ENCODE measurements around the gene SEMA3C.

DNA sequence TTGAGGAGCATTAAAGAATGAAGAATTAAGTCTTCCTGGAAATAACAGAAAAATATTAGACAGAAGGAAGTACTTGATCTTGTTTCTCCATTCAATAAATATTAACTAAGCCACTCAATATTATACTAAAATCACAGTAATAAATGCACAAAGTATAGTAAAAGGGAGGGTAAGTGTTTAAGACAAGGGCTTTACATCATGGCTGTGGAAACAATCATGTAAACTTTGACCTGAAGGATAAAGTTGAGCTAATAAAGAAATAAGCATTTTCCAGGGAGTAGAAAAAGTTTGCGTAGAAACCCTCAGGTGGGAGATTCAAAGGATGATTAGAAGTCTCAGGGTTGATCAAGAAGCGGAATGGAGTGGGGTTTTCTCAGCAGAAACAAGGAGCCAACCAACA, 78.2 kb downstream of the SEMA3C start:
- TF ChIP-seq SP2 (tag by site-specific recombination; IDR thresholded peaks at IDR 0.05), result no peak
- no peak for TF ChIP-seq ZNF280D (tag by site-specific recombination; IDR thresholded peaks at IDR 0.05)
- TF ChIP-seq, protein P1, sequence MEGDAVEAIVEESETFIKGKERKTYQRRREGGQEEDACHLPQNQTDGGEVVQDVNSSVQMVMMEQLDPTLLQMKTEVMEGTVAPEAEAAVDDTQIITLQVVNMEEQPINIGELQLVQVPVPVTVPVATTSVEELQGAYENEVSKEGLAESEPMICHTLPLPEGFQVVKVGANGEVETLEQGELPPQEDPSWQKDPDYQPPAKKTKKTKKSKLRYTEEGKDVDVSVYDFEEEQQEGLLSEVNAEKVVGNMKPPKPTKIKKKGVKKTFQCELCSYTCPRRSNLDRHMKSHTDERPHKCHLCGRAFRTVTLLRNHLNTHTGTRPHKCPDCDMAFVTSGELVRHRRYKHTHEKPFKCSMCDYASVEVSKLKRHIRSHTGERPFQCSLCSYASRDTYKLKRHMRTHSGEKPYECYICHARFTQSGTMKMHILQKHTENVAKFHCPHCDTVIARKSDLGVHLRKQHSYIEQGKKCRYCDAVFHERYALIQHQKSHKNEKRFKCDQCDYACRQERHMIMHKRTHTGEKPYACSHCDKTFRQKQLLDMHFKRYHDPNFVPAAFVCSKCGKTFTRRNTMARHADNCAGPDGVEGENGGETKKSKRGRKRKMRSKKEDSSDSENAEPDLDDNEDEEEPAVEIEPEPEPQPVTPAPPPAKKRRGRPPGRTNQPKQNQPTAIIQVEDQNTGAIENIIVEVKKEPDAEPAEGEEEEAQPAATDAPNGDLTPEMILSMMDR (tag by site-specific recombination; IDR thresholded peaks at IDR 0.05), result no peak
- TF ChIP-seq ZNF175 (tag by site-specific recombination; IDR thresholded peaks at IDR 0.05), result no peak
- TF ChIP-seq ZNF660 (tag by site-specific recombination; IDR thresholded peaks at IDR 0.05), result no peak
- TF ChIP-seq ZNF600 (tag by site-specific recombination; IDR thresholded peaks at IDR 0.05), result no peak
- TF ChIP-seq ZNF292 (tag by site-specific recombination; IDR thresholded peaks at IDR 0.05; ENCODE audit: borderline replicate concordance, low read depth), result no peak
- TF ChIP-seq ZIC2 (tag by site-specific recombination; IDR thresholded peaks at IDR 0.05), result no peak
- TF ChIP-seq ATF2 (tag by site-specific recombination; IDR thresholded peaks at IDR 0.05; ENCODE audit: low read depth), result no peak
